ENCODE results near the gene MEGF6.

MEGF6 gene

GRCh38 chr1:3551711-3552110 is 59.6 kb downstream of the MEGF6 start:
- no peak for DNase-seq (ENCODE audit: low read depth, low spot score)
- Histone ChIP-seq H3K9ac (ENCODE audit: insufficient read length) (no peak overlapping the region), H3K27ac (no peak overlapping the region), H3K4me3 (no peak overlapping the region), H3K36me3 (ENCODE audit: insufficient read depth, low read length) (no peaks in the 10 kb centered on the region), H3K9me3 (ENCODE audit: low read depth, low read length) (no peaks in the 10 kb centered on the region)
- TF ChIP-seq FOXP2 (optimal IDR thresholded peaks at IDR 0.05; ENCODE audit: control extremely low read depth, extremely low read length, insufficient read depth): no peak
- TF ChIP-seq EZH2 (IDR thresholded peaks at IDR 0.05): no peak
- TF ChIP-seq POLR2AphosphoS5 (IDR thresholded peaks at IDR 0.05; ENCODE audit: borderline replicate concordance, low read depth, low read length): no peak

GRCh38 chr1:3551290-3551678 is 60.0 kb downstream of the MEGF6 start:
- DNase-seq (ENCODE audit: low read depth, low spot score): no peak
- no peak for TF ChIP-seq POLR2AphosphoS5 (IDR thresholded peaks at IDR 0.05; ENCODE audit: borderline replicate concordance, low read depth, low read length)
- Histone ChIP-seq H3K4me3 (no peak overlapping the region), H3K27ac (no peak overlapping the region), H3K9ac (ENCODE audit: insufficient read length) (no peak overlapping the region), H3K36me3 (ENCODE audit: insufficient read depth, low read length) (no peaks in the 10 kb centered on the region), H3K9me3 (ENCODE audit: low read depth, low read length) (no peaks in the 10 kb centered on the region)

- no peak overlapping the region for H3K9ac ChIP-seq (ENCODE audit: insufficient read length)
- DNase-seq (ENCODE audit: low read depth, low spot score): no peak
- no peak overlapping the region for H3K4me3 ChIP-seq
- H3K36me3 ChIP-seq (ENCODE audit: insufficient read depth, low read length): no peaks in the 10 kb centered on the region
- H3K9me3 ChIP-seq (ENCODE audit: low read depth, low read length): no peaks in the 10 kb centered on the region
- TF ChIP-seq EZH2 (IDR thresholded peaks at IDR 0.05) (no peak), POLR2AphosphoS5 (IDR thresholded peaks at IDR 0.05; ENCODE audit: borderline replicate concordance, low read depth, low read length) (no peak), FOXP2 (optimal IDR thresholded peaks at IDR 0.05; ENCODE audit: control extremely low read depth, extremely low read length, insufficient read depth) (no peak)
- H3K27ac ChIP-seq: no peak overlapping the region
Measured at GRCh38 chr1:3550511-3551289, 60.6 kb downstream of the MEGF6 start.

- H3K4me3 ChIP-seq: no peak overlapping the region
- H3K27ac ChIP-seq: no peak overlapping the region
- H3K9me3 ChIP-seq (ENCODE audit: low read depth, low read length): no peaks in the 10 kb centered on the region
- no peak for DNase-seq (ENCODE audit: low read depth, low spot score)
- no peak for TF ChIP-seq EZH2 (IDR thresholded peaks at IDR 0.05)
- no peak for TF ChIP-seq FOXP2 (optimal IDR thresholded peaks at IDR 0.05; ENCODE audit: control extremely low read depth, extremely low read length, insufficient read depth)
- no peaks in the 10 kb centered on the region for H3K36me3 ChIP-seq (ENCODE audit: insufficient read depth, low read length)
- H3K9ac ChIP-seq (ENCODE audit: insufficient read length): no peak overlapping the region
Measured at GRCh38 chr1:3548895-3549294, 62.4 kb downstream of the MEGF6 start.

DNA sequence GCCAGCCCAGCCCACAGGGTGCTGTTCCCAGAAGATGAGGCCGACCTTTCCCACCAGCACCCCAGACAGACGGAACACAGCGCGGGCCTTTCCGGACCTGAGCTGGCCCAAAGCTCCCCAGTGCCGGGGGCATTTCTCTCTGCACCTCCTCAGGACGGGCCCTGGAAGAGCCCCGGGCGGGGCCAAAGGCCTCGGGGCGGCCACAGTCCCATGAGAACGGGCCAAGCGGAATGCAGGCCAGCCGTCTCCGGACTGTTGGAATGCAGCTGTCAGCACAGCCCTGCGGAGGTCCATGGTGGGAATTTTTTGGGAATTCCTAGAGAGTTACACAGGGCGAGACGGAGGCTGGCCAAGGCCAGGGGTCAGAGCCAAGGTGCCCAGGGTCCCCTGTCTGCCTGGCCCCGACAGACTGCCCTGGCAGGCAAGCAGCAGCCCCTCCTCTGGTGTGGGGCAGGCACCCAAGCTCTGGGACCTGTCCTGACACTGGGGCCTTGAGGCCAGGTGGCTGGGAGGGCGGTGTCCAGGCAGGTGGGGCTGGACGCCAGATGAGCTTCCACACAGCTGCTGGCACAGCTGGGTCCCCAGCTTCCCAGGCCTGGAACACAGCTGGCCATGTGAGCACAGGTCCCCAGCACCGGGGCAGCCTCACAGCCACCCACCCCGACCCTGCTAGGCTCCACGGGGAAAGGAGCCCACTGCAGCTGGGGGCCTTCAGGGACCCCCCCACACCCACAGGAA is 63.0 kb downstream of the MEGF6 start:
- Histone ChIP-seq H3K4me3 (no peak overlapping the region), H3K9me3 (ENCODE audit: low read depth, low read length) (no peaks in the 10 kb centered on the region), H3K9ac (ENCODE audit: insufficient read length) (no peak overlapping the region), H3K36me3 (ENCODE audit: insufficient read depth, low read length) (no peaks in the 10 kb centered on the region), H3K27ac (no peak overlapping the region)
- no peak for DNase-seq (ENCODE audit: low read depth, low spot score)
- TF ChIP-seq EZH2 (IDR thresholded peaks at IDR 0.05) (no peak), FOXP2 (optimal IDR thresholded peaks at IDR 0.05; ENCODE audit: control extremely low read depth, extremely low read length, insufficient read depth) (no peak), POLR2AphosphoS5 (IDR thresholded peaks at IDR 0.05; ENCODE audit: borderline replicate concordance, low read depth, low read length) (no peak)

DNA sequence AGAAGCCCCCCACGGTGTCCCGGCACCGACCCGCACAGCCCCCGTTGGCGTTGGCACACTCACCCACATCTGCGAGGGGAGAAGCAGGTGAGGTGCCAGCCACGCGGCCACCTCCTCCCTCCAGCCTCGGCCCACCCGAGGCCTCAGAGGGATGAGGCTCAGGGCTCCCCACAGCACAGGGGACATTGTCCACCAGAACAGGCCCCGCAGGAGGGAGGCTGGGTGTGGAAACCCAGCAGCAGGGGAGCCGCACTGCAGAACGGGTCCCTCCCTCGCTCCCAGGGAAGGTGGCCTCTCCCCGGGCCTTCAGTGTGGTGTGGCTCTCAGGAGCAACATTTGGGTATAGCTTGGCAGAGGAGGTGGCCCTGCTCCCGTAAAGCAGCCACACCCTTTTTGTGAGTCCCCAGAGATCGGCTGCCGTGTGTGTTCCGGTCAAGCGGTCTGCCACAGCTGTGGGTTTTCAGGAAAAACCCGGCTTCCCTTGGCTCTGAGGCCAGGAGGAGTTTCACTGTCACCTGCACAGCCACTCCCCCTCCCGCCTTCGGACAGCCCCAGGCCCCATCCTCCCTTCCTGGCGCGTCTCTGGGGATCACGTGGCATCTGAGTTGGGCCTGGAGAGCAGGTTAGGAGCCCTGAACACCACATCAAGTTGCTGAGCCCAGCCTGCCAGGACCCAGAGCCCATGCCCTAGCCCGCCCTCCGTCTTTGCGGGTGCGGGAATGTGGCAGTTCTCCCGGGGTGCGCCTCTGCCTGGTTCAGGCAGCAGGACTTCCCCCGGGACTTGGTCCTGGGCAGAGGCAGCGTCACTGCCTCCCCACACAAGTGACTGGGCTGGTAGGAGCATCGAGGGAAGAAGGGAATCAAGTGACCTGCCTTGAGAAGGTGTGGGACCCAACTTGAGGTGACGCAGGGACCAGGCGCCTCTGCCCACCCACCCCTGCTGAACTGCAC is 64.0 kb downstream of the MEGF6 start:
- no peak for DNase-seq (ENCODE audit: low read depth, low spot score)
- no peak overlapping the region for H3K27ac ChIP-seq
- no peaks in the 10 kb centered on the region for H3K9me3 ChIP-seq (ENCODE audit: low read depth, low read length)
- H3K36me3 ChIP-seq (ENCODE audit: insufficient read depth, low read length): no peaks in the 10 kb centered on the region
- TF ChIP-seq EZH2 (IDR thresholded peaks at IDR 0.05): no peak
- no peak for TF ChIP-seq POLR2AphosphoS5 (IDR thresholded peaks at IDR 0.05; ENCODE audit: borderline replicate concordance, low read depth, low read length)
- no peak for TF ChIP-seq FOXP2 (optimal IDR thresholded peaks at IDR 0.05; ENCODE audit: control extremely low read depth, extremely low read length, insufficient read depth)
- no peak overlapping the region for H3K4me3 ChIP-seq
- no peak overlapping the region for H3K9ac ChIP-seq (ENCODE audit: insufficient read length)

DNA sequence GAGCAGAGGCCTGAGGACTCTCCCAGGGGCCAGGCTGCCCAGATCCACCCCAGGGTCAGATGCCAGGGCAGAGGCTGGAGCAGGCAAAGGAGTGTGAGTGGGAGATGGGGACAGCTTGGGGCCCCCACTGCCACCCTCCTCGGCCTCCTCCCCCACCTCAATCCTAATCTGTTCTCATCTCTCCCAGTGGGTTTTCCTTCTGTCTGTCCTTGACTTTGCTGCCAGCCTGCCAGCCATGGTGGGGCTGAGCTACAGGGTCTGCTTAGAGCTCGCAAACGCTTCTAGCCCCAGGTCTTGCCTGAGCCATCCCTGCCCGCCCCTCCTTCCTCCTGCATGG is 65.3 kb downstream of the MEGF6 start:
- no peaks in the 10 kb centered on the region for H3K9me3 ChIP-seq (ENCODE audit: low read depth, low read length)
- no peak overlapping the region for H3K27ac ChIP-seq
- no peak for TF ChIP-seq POLR2AphosphoS5 (IDR thresholded peaks at IDR 0.05; ENCODE audit: borderline replicate concordance, low read depth, low read length)
- TF ChIP-seq EZH2 (IDR thresholded peaks at IDR 0.05): no peak
- no peak for TF ChIP-seq FOXP2 (optimal IDR thresholded peaks at IDR 0.05; ENCODE audit: control extremely low read depth, extremely low read length, insufficient read depth)
- no peak overlapping the region for H3K4me3 ChIP-seq
- H3K36me3 ChIP-seq (ENCODE audit: insufficient read depth, low read length): no peaks in the 10 kb centered on the region
- no peak overlapping the region for H3K9ac ChIP-seq (ENCODE audit: insufficient read length)
- DNase-seq (ENCODE audit: low read depth, low spot score): no peak

GRCh38 chr1:3545363-3546047 is 65.8 kb downstream of the MEGF6 start:
- Histone ChIP-seq H3K4me3 (no peak overlapping the region), H3K27ac (no peak overlapping the region), H3K9me3 (ENCODE audit: low read depth, low read length) (no peaks in the 10 kb centered on the region), H3K36me3 (ENCODE audit: insufficient read depth, low read length) (no peaks in the 10 kb centered on the region), H3K9ac (ENCODE audit: insufficient read length) (no peak overlapping the region)
- no peak for DNase-seq (ENCODE audit: low read depth, low spot score)
- TF ChIP-seq POLR2AphosphoS5 (IDR thresholded peaks at IDR 0.05; ENCODE audit: borderline replicate concordance, low read depth, low read length): no peak
- no peak for TF ChIP-seq EZH2 (IDR thresholded peaks at IDR 0.05)
- TF ChIP-seq FOXP2 (optimal IDR thresholded peaks at IDR 0.05; ENCODE audit: control extremely low read depth, extremely low read length, insufficient read depth): no peak
